GM12878 (cell line): Measurements from ENCODE around the gene FLRT1. TPM values are rescaled to one million over a fixed set of nuclear protein-coding genes. Genes with fewer than 3 reads are reported as not detected.

Source experiments
- ATAC-seq: fragments of 200-7000 bp; cut with Tn5 transposase; 3 replicates; pipeline ENCODE4 v1.9.1; 2020; ENCODE audit warnings: mild to moderate bottlenecking, moderate library complexity
- BruUV-seq: library from RNA; stranded (reverse); fragments of 400-500 nt; replicated peaks from 2 replicates; lab custom pipeline; 2021; lab: Mats Ljungman, UMichigan
- CTCF ChIA-PET: fragments of 300-600 bp; sonication (Branson Sonifier 250); formaldehyde crosslinking; extraction: SDS; loops from one replicate; lab custom pipeline; 2021; ENCODE audit warnings: inconsistent platforms; lab: Yijun Ruan, JAX
- POLR2A ChIA-PET: fragments of 350-600 bp; formaldehyde crosslinking; extraction: SDS; loops from one replicate; lab custom pipeline; 2021; ENCODE audit warnings: inconsistent platforms; lab: Charles Lee
- RAD21 ChIA-PET: fragments of 300-600 bp; sonication (Branson Sonifier 250); formaldehyde crosslinking; loops from one replicate; lab custom pipeline; 2023; ENCODE audit warnings: antibody characterized with exemption; ENCODE audit not compliant: unreplicated experiment; lab: Charles Lee
- SMC1A ChIA-PET: fragments of 300-600 bp; sonication (Branson Sonifier 250); formaldehyde crosslinking; loops from one replicate; lab custom pipeline; 2023; ENCODE audit not compliant: unreplicated experiment, uncharacterized antibody; lab: Charles Lee
- DNase-seq: peaks from one replicate; pipeline ENCODE4 v3.0.0-alpha.2; 2011; ENCODE audit warnings: low read depth, low spot score
- FAIRE-seq: peaks from 3 replicates; lab custom pipeline; 2011; peaks lifted over from hg19 to GRCh38; lab: Jason Lieb, UNC
- H2AFZ ChIP-seq: 2 replicates; pipeline ENCODE4 v1.6.0; 2011; ENCODE audit warnings: low read depth, low read length, control low read depth; ENCODE audit not compliant: control insufficient read depth
- H3K27ac ChIP-seq: 2 replicates; pipeline ENCODE4 v1.5.1; 2011; ENCODE audit warnings: control low read depth; ENCODE audit not compliant: control insufficient read depth, insufficient read depth
- H3K27me3 ChIP-seq, 2 experiments: replicated peaks in 1 of 2; 2 replicates each; pipeline versions ENCODE4 v1.6.0 to v1.6.1; 2011; ENCODE audit warnings: low read length in 1 of 2; ENCODE audit not compliant: control insufficient read depth in 2 of 2, insufficient read depth in 2 of 2
- H3K36me3 ChIP-seq, 2 experiments: 2 replicates each; pipeline ENCODE4 v1.5.1; 2011; ENCODE audit warnings: low read length in 1 of 2; ENCODE audit not compliant: control insufficient read depth in 2 of 2, insufficient read depth in 2 of 2
- H3K4me1 ChIP-seq: 2 replicates; pipeline ENCODE4 v1.6.1; 2011; ENCODE audit warnings: mild to moderate bottlenecking, low read length, moderate library complexity, mixed read lengths; ENCODE audit not compliant: control insufficient read depth, insufficient read depth
- H3K4me2 ChIP-seq: 2 replicates; pipeline ENCODE4 v1.6.0; 2011; ENCODE audit warnings: control low read depth; ENCODE audit not compliant: control insufficient read depth, insufficient read depth
- H3K4me3 ChIP-seq: fragments of 200-600 bp; sonication (generic); 2 replicates; pipeline ENCODE4 v1.5.1; 2016
- H3K79me2 ChIP-seq: 2 replicates; pipeline ENCODE4 v1.6.0; 2011; ENCODE audit warnings: low read length; ENCODE audit not compliant: control insufficient read depth, insufficient read depth
- H3K9ac ChIP-seq: 2 replicates; pipeline ENCODE4 v1.8.0; 2011; ENCODE audit warnings: low read length, control low read depth, mixed read lengths; ENCODE audit not compliant: control insufficient read depth, insufficient read depth
- H3K9me3 ChIP-seq: replicated peaks from 3 replicates; pipeline ENCODE4 v1.5.1; 2011; ENCODE audit warnings: mild to moderate bottlenecking, low read length; ENCODE audit not compliant: control insufficient read depth, insufficient read depth
- H4K20me1 ChIP-seq: 2 replicates; pipeline ENCODE4 v1.6.0; 2011; ENCODE audit not compliant: control insufficient read depth, insufficient read depth
- BACH1 ChIP-seq: fragments of 450-650 bp; IDR thresholded peaks from 2 replicates; pipeline ENCODE4 v1.6.1; 2017; ENCODE audit warnings: mild to moderate bottlenecking, borderline replicate concordance
- EGR1 ChIP-seq, 2 experiments: IDR thresholded peaks; 1 replicate in 1 of 2; 2 replicates in 1 of 2; pipeline ENCODE4 v1.6.1; 2011 to 2012; ENCODE audit warnings: low read depth in 2 of 2, low read length in 2 of 2, borderline replicate concordance in 1 of 2, mild to moderate bottlenecking in 1 of 2, moderate library complexity in 1 of 2
- GATAD2B ChIP-seq: fragments of 450-650 bp; conservative IDR thresholded peaks from 2 replicates; pipeline ENCODE4 v1.6.1; 2017; ENCODE audit warnings: low read depth, mild to moderate bottlenecking, moderate library complexity
- HCFC1 ChIP-seq: fragments of 150-350 bp; IDR thresholded peaks from 2 replicates; pipeline ENCODE4 v1.6.1; 2014; ENCODE audit warnings: low read length
- POLR2A ChIP-seq: IDR thresholded peaks from 2 replicates; pipeline ENCODE4 v1.6.1; 2011; ENCODE audit warnings: low read depth, mild to moderate bottlenecking, low read length
- POLR2AphosphoS2 ChIP-seq: IDR thresholded peaks from 2 replicates; pipeline ENCODE4 v1.6.1; 2011; ENCODE audit warnings: low read depth, mild to moderate bottlenecking, low read length, improper control_type of control experiment, moderate library complexity
- POU2F2 ChIP-seq: IDR thresholded peaks from 3 replicates; pipeline ENCODE4 v1.6.1; 2011; ENCODE audit warnings: low read depth, mild to moderate bottlenecking, low read length, borderline replicate concordance
- SMAD5 ChIP-seq: IDR thresholded peaks from 2 replicates; pipeline ENCODE4 v1.6.1; 2016; ENCODE audit warnings: antibody characterized with exemption, low read depth
- TARDBP ChIP-seq: IDR thresholded peaks from 2 replicates; pipeline ENCODE4 v1.6.1; 2016; ENCODE audit warnings: borderline replicate concordance
- WGBS: methylation state at CpG from one replicate; pipeline ENCODE4 v1.1.6; 2016; ENCODE audit warnings: low lambda C conversion rate; ENCODE audit not compliant: insufficient replicate concordance, insufficient coverage; ENCODE audit errors: missing lambda C conversion rate; 5-methylcytosine and 5-hydroxymethylcytosine counted together
- in situ Hi-C: fragments of 300-500 bp; cut with MboI; formaldehyde crosslinking; loops from 9 replicates; pipeline ENCODE4 v1.14.3; 2018; ENCODE audit warnings: mixed read lengths
- intact Hi-C: fragments of 100-400 bp; cut with micrococcal nuclease; formaldehyde crosslinking; loops from one replicate; pipeline ENCODE4 v1.14.2; 2022; ENCODE audit not compliant: unreplicated experiment
- polyA plus RNA-seq, 11 experiments: library from polyadenylated mRNA; depleted of rRNA in 4 of 11; unstranded in 6 of 11; stranded (reverse) in 5 of 11; fragments of >200 nt; fragmentation: Nextera tagmentation in 4 of 11; fragmentation: Illumina TruSeq in 1 of 11; extraction: Ambion mirVana in 4 of 11; extraction: Trizol in 1 of 11; gene quantifications; 1 replicate in 1 of 11; 2 replicates in 10 of 11; pipeline versions ENCODE4 v1.2.1 to v1.2.3, GENCODE V29; 2011 to 2016; ENCODE audit warnings: inconsistent platforms in 2 of 11, missing spikeins in 2 of 11, low read depth in 1 of 11
- total RNA-seq, 4 experiments: library from RNA; depleted of rRNA in 3 of 4; stranded (reverse); fragments of >200 nt in 3 of 4; fragmentation: Illumina TruSeq in 1 of 4; extraction: Trizol in 1 of 4; gene quantifications; 2 replicates each; pipeline versions ENCODE4 v1.2.1 to v1.2.3, GENCODE V29; 2013 to 2021
- TF ChIP-seq, protein P1 (sequence below), 3 experiments: IDR thresholded peaks in 2 of 3; conservative IDR thresholded peaks in 1 of 3; 2 replicates each; pipeline ENCODE4 v1.5.1; 2011; ENCODE audit warnings: low read depth in 3 of 3, low read length in 3 of 3, mild to moderate bottlenecking in 3 of 3, control low read depth in 2 of 3, moderate library complexity in 2 of 3, inconsistent platforms in 1 of 3, mixed read lengths in 1 of 3; ENCODE audit not compliant: control insufficient read depth in 2 of 3, insufficient read depth in 1 of 3; ENCODE audit errors: extremely low read depth in 1 of 3

Gene FLRT1
- total and polyA plus RNA-seq, 10 of the 15 experiments (the other 5 are each of a cell fraction or from before 2014, with no cell fraction given): 0.10 to 0.12 TPM; not detected in 8

DNA sequence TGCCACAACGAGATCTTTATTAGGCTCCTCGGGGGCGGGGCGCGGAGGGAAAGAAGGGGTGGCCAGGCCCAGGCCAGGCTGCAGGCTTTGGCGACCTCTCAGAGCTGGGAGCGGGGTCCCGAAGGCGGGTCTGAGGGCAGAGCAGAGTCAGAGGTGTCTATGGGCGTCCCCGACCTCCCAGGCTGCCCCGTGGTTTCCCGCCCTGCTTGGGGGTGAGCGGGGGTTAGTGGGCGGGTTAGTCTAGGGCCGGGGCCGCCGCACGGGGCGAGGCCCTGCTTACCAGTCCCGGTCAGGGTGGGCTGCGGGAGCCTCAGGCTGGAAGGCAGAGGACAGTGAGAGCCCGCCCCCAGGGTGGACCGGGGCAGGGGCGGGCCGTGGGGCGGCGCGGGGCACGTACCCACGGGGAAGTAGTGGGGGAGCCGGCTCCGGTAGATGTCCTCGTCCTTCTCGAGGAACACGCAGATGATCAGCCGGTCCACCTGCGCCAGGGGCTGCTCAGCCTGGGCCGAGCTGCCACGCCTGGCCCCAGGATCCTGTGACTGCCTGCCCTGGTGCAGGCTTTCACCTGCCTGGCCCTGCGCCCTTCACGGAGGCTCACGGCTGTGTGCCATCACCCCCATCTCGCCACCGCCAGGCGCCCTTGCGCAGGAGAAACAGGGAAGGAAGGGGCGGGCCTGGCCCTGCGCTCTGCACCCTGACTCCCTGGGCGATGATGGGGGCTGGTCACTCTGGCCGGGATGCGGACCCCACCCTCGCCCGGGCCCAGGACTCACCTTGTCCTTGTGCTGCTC, 37.0 kb upstream of the FLRT1 start:
- SMC1A ChIA-PET: no interaction called here
- POLR2A ChIA-PET: interaction anchor here (0.5 kb wide), 1 partner anchor 178 kb away, joined by 3 read pairs; no protein-coding TSS in a partner anchor
- H3K9ac ChIP-seq: no peak overlapping the region
- no peak overlapping the region for H2AFZ ChIP-seq
- H3K27ac ChIP-seq: no peak overlapping the region
- RAD21 ChIA-PET: interaction anchor here (1.1 kb wide), 1 partner anchor 150 kb away, joined by 3 read pairs; no protein-coding TSS in a partner anchor
- no peaks in the 10 kb centered on the region for H3K79me2 ChIP-seq
- 62% methylated on average over 41 of the region's 54 CpGs for WGBS
- H3K4me3 ChIP-seq: no peak overlapping the region
- TF ChIP-seq POLR2A: peak; percentile 36; the same call in 1 of the 2 replicates
- TF ChIP-seq HCFC1: no peak
- TF ChIP-seq POU2F2: no peak
- no peak for TF ChIP-seq TARDBP
- TF ChIP-seq, all 136 proteins: peak for 1
- no peaks in the 10 kb centered on the region for H3K9me3 ChIP-seq
- peaks cover under 1 to 26% of the 10 kb centered on the region in 2 experiments; a peak in 3 of 4 replicates for H3K36me3 ChIP-seq
- in situ Hi-C loops: no loop called here
- no TSS peak for BruUV-seq
- FAIRE-seq (no peak), ATAC-seq (peak; percentile 6; the same call in 2 of the 3 replicates), DNase-seq (no peak)
- H4K20me1 ChIP-seq: no peaks in the 10 kb centered on the region; the same call in 1 of the 2 replicates
- no peaks in the 10 kb centered on the region; the same call in 1 of the 2 replicates for H3K4me1 ChIP-seq
- intact Hi-C loops: no loop called here
- CTCF ChIA-PET: interaction anchor here (4.1 kb wide), 1 partner anchor 150 kb away, joined by 21 read pairs; no protein-coding TSS in a partner anchor
- no peaks in the 10 kb centered on the region for H3K27me3 ChIP-seq
- H3K4me2 ChIP-seq: no peak overlapping the region

DNA sequence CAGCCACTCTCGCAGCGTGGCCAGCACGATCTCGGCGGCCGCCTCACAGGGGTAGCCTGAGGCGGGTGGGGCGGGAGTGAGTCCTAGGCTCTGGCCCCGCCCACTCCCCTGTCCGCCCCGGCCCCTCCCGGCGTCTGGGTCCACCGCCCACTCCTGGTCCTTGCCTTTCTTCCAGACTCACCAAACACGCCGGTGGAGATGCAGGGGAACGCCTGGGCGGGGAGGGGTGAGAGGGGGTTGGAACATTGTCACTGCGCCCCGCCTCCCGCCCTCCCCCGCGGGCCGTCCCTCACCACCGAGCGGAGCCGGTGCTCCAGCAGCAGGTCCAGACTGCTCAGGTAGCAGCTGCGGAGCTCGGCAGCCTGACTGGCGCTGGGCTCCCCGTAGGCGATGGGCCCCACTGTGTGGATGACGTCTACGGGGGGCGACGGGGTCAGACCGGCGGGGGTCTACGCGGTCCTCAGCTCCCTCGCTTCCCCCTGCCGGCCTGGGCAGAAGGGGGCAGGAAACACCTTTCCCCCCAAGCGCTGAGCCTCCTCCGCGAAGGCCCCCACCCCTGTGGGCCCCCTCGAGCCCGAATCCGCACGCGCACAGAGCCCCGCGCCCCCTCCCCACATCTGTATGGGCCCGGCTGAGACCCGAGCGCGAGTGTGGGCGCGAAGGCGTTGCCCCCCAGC, 36.2 kb upstream of the FLRT1 start:
- Histone ChIP-seq H3K9me3 (no peaks in the 10 kb centered on the region), H3K27ac (no peak overlapping the region), H3K36me3 (peaks cover 0 to 25% of the 10 kb centered on the region in 2 experiments; a peak in 3 of 4 replicates), H2AFZ (no peak overlapping the region), H3K4me1 (no peaks in the 10 kb centered on the region; the same call in 1 of the 2 replicates), H3K4me3 (no peak overlapping the region), H3K9ac (no peak overlapping the region), H3K4me2 (peak overlapping the region; percentile 38; the same call in 1 of the 2 replicates)
- intact Hi-C loops (loop anchor here (1.0 kb wide), 1 partner anchor 149 kb away; no protein-coding TSS in a partner anchor), in situ Hi-C loops (loop anchor here (5.0 kb wide), 1 partner anchor 148 kb away; no protein-coding TSS in a partner anchor)
- ChIA-PET CTCF (interaction anchor here (4.1 kb wide), 1 partner anchor 149 kb away, joined by 21 read pairs; no protein-coding TSS in a partner anchor), RAD21 (interaction anchor here (1.1 to 1.6 kb wide), 2 partner anchors 148 to 150 kb away, joined by 3 to 7 read pairs; no protein-coding TSS in a partner anchor), POLR2A (no interaction called here)
- no peak for DNase-seq
- BruUV-seq: no TSS peak
- peak; percentile 59 for ATAC-seq
- TF ChIP-seq POLR2A (peak; percentile 61), SMAD5 (0 out of 2 replicates have a peak, but pooled peaks have one; percentile 12), POLR2AphosphoS2 (no peak), BACH1 (0 out of 2 replicates have a peak, but pooled peaks have one; percentile 11), GATAD2B (no peak), EGR1 (IDR thresholded peaks at IDR 0.05; ENCODE audit: borderline replicate concordance in 1 of 2, low read depth in 2 of 2, low read length in 2 of 2) (peak in 1 of 2 experiments; percentile 44; a peak in 1 of 3 replicates)
- TF ChIP-seq, protein P1, sequence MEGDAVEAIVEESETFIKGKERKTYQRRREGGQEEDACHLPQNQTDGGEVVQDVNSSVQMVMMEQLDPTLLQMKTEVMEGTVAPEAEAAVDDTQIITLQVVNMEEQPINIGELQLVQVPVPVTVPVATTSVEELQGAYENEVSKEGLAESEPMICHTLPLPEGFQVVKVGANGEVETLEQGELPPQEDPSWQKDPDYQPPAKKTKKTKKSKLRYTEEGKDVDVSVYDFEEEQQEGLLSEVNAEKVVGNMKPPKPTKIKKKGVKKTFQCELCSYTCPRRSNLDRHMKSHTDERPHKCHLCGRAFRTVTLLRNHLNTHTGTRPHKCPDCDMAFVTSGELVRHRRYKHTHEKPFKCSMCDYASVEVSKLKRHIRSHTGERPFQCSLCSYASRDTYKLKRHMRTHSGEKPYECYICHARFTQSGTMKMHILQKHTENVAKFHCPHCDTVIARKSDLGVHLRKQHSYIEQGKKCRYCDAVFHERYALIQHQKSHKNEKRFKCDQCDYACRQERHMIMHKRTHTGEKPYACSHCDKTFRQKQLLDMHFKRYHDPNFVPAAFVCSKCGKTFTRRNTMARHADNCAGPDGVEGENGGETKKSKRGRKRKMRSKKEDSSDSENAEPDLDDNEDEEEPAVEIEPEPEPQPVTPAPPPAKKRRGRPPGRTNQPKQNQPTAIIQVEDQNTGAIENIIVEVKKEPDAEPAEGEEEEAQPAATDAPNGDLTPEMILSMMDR (IDR thresholded peaks at IDR 0.05 in 2 of 3, conservative IDR thresholded peaks at IDR 0.05 in 1 of 3; ENCODE audit: control insufficient read depth in 2 of 3, extremely low read depth in 1 of 3, insufficient read depth in 1 of 3, low read depth in 3 of 3, low read length in 3 of 3): peak in 1 of 3 experiments; percentile 9; a peak in 1 of 6 replicates
- TF ChIP-seq, all 136 proteins: peak for 5
- 21% methylated on average over 35 of the region's 59 CpGs for WGBS
- SMC1A ChIA-PET: no interaction called here
- no peak for FAIRE-seq
- no peaks in the 10 kb centered on the region for H3K79me2 ChIP-seq
- H4K20me1 ChIP-seq: no peaks in the 10 kb centered on the region; the same call in 1 of the 2 replicates
- no peaks in the 10 kb centered on the region for H3K27me3 ChIP-seq
